ENCODE data around the gene LRRC23. TPM values are rescaled to one million over a fixed set of nuclear protein-coding genes. Genes with fewer than 3 reads are reported as not detected.
A peak's percentile ranks its signal among the peaks of the same experiment; 100 is the strongest.

LRRC23 gene
- total and polyA plus RNA-seq, 9 of the 15 experiments (the other 6 are each of a cell fraction or from before 2014, with no cell fraction given), result 2.2 to 7.0 (median 3.0) TPM

- TF ChIP-seq ZNF280B (CRISPR knock-in tag; IDR thresholded peaks at IDR 0.05), result peak; percentile 90; the same call in 1 of the 2 replicates
- no peak for TF ChIP-seq ZNF407 (IDR thresholded peaks at IDR 0.05; ENCODE audit: low read depth)
- peak; percentile 56; the same call in 1 of the 2 replicates for TF ChIP-seq TCFL5 (CRISPR knock-in tag; conservative IDR thresholded peaks at IDR 0.05)
- peak; percentile 96 for TF ChIP-seq KLF10 (CRISPR knock-in tag; IDR thresholded peaks at IDR 0.05)
- peak; percentile 95 for TF ChIP-seq GABPB2 (CRISPR knock-in tag; conservative IDR thresholded peaks at IDR 0.05)
- peak; percentile 99 for TF ChIP-seq KDM5B (IDR thresholded peaks at IDR 0.05; ENCODE audit: insufficient replicate concordance, low read depth, low read length)
- peak; percentile 65 for TF ChIP-seq TFE3 (CRISPR knock-in tag; IDR thresholded peaks at IDR 0.05)
- TF ChIP-seq NONO (IDR thresholded peaks at IDR 0.05; ENCODE audit: low read depth in 2 of 2, low read length in 1 of 2), result peak in 1 of 2 experiments; percentile 60; a peak in 2 of 4 replicates
- TF ChIP-seq CTCF (IDR thresholded peaks at IDR 0.05 in 2 of 3, conservative IDR thresholded peaks at IDR 0.05 in 1 of 3; ENCODE audit: insufficient read depth in 2 of 3, low read depth in 1 of 3, low read length in 3 of 3), result peak in 1 of 3 experiments; percentile 1; a peak in 1 of 6 replicates
- no peak; the same call in 1 of the 2 replicates for TF ChIP-seq MYC (IDR thresholded peaks at IDR 0.05; ENCODE audit: low read depth, low read length)
- TF ChIP-seq MYC (CRISPR knock-in tag; IDR thresholded peaks at IDR 0.05; ENCODE audit: borderline replicate concordance, low read depth), result peak; percentile 85; the same call in 1 of the 2 replicates
- TF ChIP-seq ZNF41 (CRISPR knock-in tag; conservative IDR thresholded peaks at IDR 0.05), result peak; percentile 89
Measured at GRCh38 chr12:6943722-6944380, 39.2 kb downstream of the LRRC23 start, which contains the start of the genes C12orf57 and RNU7-1 (continued).
